GM21367 (cell line): ENCODE data around the gene ZMAT2.
"Not testable (repeated sequence)": the region's sequence is repeated elsewhere in the genome, so short reads cannot be mapped to it uniquely, and the experiment has no call there.

Experiments
- ATAC-seq: cut with Tn5 transposase; IDR thresholded peaks from one replicate; pipeline ENCODE4 v1.9.1; 2021; ENCODE audit not compliant: unreplicated experiment

The ZMAT2 gene

GRCh38 chr5:140708787-140709186 is 8.5 kb downstream of the ZMAT2 start:
- not testable (repeated sequence) for ATAC-seq

GRCh38 chr5:140710899-140711552 is 10.8 kb downstream of the ZMAT2 start:
- peak; percentile 85 for ATAC-seq

- ATAC-seq: no peak
These were observed 11.5 kb downstream of the ZMAT2 start for GRCh38 chr5:140711794-140712193.

GRCh38 chr5:140713562-140714094 is 13.4 kb downstream of the ZMAT2 start:
- no peak for ATAC-seq

- ATAC-seq: not testable (repeated sequence)
These were observed 16.0 kb downstream of the ZMAT2 start for GRCh38 chr5:140716238-140716637.

GRCh38 chr5:140718266-140718592 is 18.0 kb downstream of the ZMAT2 start:
- ATAC-seq: no peak

- not testable (repeated sequence) for ATAC-seq
These were observed 20.5 kb downstream of the ZMAT2 start for GRCh38 chr5:140720738-140721137.

GRCh38 chr5:140721395-140721794 is 21.1 kb downstream of the ZMAT2 start:
- ATAC-seq: not testable (repeated sequence)

- ATAC-seq: peak; percentile 65
These were observed 25.7 kb downstream of the ZMAT2 start for GRCh38 chr5:140725799-140726471.

GRCh38 chr5:140733098-140733497 is 32.9 kb downstream of the ZMAT2 start:
- ATAC-seq: no peak

- ATAC-seq: no peak
These were observed 34.1 kb downstream of the ZMAT2 start for GRCh38 chr5:140734354-140734753.

GRCh38 chr5:140737486-140737885 is 37.2 kb downstream of the ZMAT2 start:
- no peak for ATAC-seq

- ATAC-seq: no peak
These were observed 41.7 kb downstream of the ZMAT2 start for GRCh38 chr5:140741967-140742366.

GRCh38 chr5:140753561-140753960 is 53.3 kb downstream of the ZMAT2 start:
- no peak for ATAC-seq
